HepG2 (cell line): ENCODE results near the gene SMCHD1. TPM values are rescaled to one million over a fixed set of nuclear protein-coding genes. Genes with fewer than 3 reads are reported as not detected.

Experiments used
- ATAC-seq: fragments of 200-7000 bp; cut with Tn5 transposase; 3 replicates; pipeline ENCODE4 v1.9.1; 2020; ENCODE audit warnings: mild to moderate bottlenecking, moderate library complexity
- BruUV-seq: library from RNA; stranded (reverse); fragments of 400-500 nt; replicated peaks from 2 replicates; lab custom pipeline; 2021; lab: Mats Ljungman, UMichigan
- CTCF ChIA-PET: fragments of 300-600 bp; formaldehyde crosslinking; extraction: SDS; loops from one replicate; lab custom pipeline; 2021; ENCODE audit warnings: low total read pairs, inconsistent platforms, low intra/inter-chr PET ratio; lab: Yijun Ruan, JAX
- POLR2A ChIA-PET: fragments of 350-600 bp; sonication (Branson Sonifier 250); formaldehyde crosslinking; loops from one replicate; lab custom pipeline; 2020; ENCODE audit warnings: antibody characterized with exemption, inconsistent platforms; lab: Yijun Ruan, JAX
- DNase-seq: peaks from one replicate; pipeline ENCODE4 v3.0.0-alpha.2; 2015; ENCODE audit warnings: low spot score
- FAIRE-seq: peaks from 3 replicates; lab custom pipeline; 2011; peaks lifted over from hg19 to GRCh38; lab: Jason Lieb, UNC
- H2AFZ ChIP-seq: one replicate; pipeline ENCODE4 v1.6.1; 2011; ENCODE audit warnings: low read length, inconsistent platforms
- H3K27ac ChIP-seq: fragments of 300-600 bp; 3 replicates; pipeline ENCODE4 v1.8.0; 2011; ENCODE audit warnings: mixed run types, mild to moderate bottlenecking, mixed read lengths, low read length, inconsistent platforms; ENCODE audit not compliant: insufficient read depth; ENCODE audit errors: extremely low read length
- H3K27me3 ChIP-seq, 2 experiments: fragments of 200-600 bp in 1 of 2; 2 replicates in 1 of 2; 3 replicates in 1 of 2; pipeline versions ENCODE4 v1.6.0 to v1.8.0; 2011; ENCODE audit warnings: low read length in 2 of 2, mild to moderate bottlenecking in 2 of 2, moderate library complexity in 2 of 2, inconsistent platforms in 1 of 2; ENCODE audit not compliant: insufficient read depth in 2 of 2, control insufficient read depth in 1 of 2
- H3K36me3 ChIP-seq, 2 experiments: fragments of 200-600 bp in 1 of 2; replicated peaks in 1 of 2; 2 replicates in 1 of 2; 3 replicates in 1 of 2; pipeline versions ENCODE4 v1.5.1 to v1.8.0; 2011; ENCODE audit warnings: low read length in 2 of 2, inconsistent platforms in 1 of 2; ENCODE audit not compliant: insufficient read depth in 2 of 2, control insufficient read depth in 1 of 2
- H3K4me1 ChIP-seq: 2 replicates; pipeline ENCODE4 v1.5.1; 2012; ENCODE audit warnings: low read length, inconsistent platforms; ENCODE audit not compliant: insufficient read depth
- H3K4me2 ChIP-seq: 2 replicates; pipeline ENCODE4 v1.6.0; 2011; ENCODE audit warnings: low read depth, low read length, inconsistent platforms
- H3K4me3 ChIP-seq, 3 experiments: fragments of 200-600 bp in 1 of 3; sonication (generic), shearing (Covaris generic) in 1 of 3; replicated peaks in 1 of 3; 2 replicates each; pipeline ENCODE4 v1.5.1; 2011 to 2016; ENCODE audit warnings: low read length in 3 of 3, inconsistent platforms in 2 of 3, low read depth in 2 of 3, mild to moderate bottlenecking in 2 of 3, control low read depth in 1 of 3, mixed read lengths in 1 of 3; ENCODE audit not compliant: insufficient read depth in 1 of 3
- H3K79me2 ChIP-seq: one replicate; pipeline ENCODE4 v1.6.1; 2011; ENCODE audit warnings: low read length, inconsistent platforms; ENCODE audit not compliant: insufficient read depth
- H3K9ac ChIP-seq: 2 replicates; pipeline ENCODE4 v1.6.0; 2011; ENCODE audit warnings: mild to moderate bottlenecking, low read depth, low read length, inconsistent platforms; ENCODE audit not compliant: insufficient read depth
- H3K9me3 ChIP-seq: 2 replicates; pipeline ENCODE4 v1.5.1; 2012; ENCODE audit warnings: mild to moderate bottlenecking, low read length
- H4K20me1 ChIP-seq: 2 replicates; pipeline ENCODE4 v1.6.0; 2011; ENCODE audit warnings: inconsistent platforms, mild to moderate bottlenecking, low read length, moderate library complexity; ENCODE audit not compliant: insufficient read depth
- FLYWCH1 ChIP-seq: sonication (generic); formaldehyde crosslinking; IDR thresholded peaks from 2 replicates; pipeline ENCODE4 v1.8.1; 2023; ENCODE audit warnings: mild to moderate bottlenecking, missing genetic modification reagents
- IKZF4 ChIP-seq: sonication (generic); formaldehyde crosslinking; IDR thresholded peaks from 2 replicates; pipeline ENCODE4 v1.5.1; 2020; ENCODE audit warnings: borderline replicate concordance, mild to moderate bottlenecking, low read depth, missing genetic modification reagents; ENCODE audit errors: not compliant biosample characterization
- ISX ChIP-seq: sonication (generic); formaldehyde crosslinking; conservative IDR thresholded peaks from 2 replicates; pipeline ENCODE4 v1.5.0; 2020; ENCODE audit warnings: missing genetic modification reagents
- MAFF ChIP-seq: IDR thresholded peaks from 2 replicates; pipeline ENCODE4 v1.6.1; 2011; ENCODE audit warnings: low read depth, low read length, improper control_type of control experiment
- MAFK ChIP-seq, 2 experiments: IDR thresholded peaks in 1 of 2; conservative IDR thresholded peaks in 1 of 2; 2 replicates each; pipeline ENCODE4 v1.6.1; 2011; ENCODE audit warnings: improper control_type of control experiment in 2 of 2, low read length in 2 of 2
- MEIS2 ChIP-seq: sonication (generic); formaldehyde crosslinking; IDR thresholded peaks from 2 replicates; pipeline ENCODE4 v1.9.0; 2021; ENCODE audit warnings: mild to moderate bottlenecking, missing genetic modification reagents
- RFX5 ChIP-seq: IDR thresholded peaks from 2 replicates; pipeline ENCODE4 v1.6.1; 2011; ENCODE audit warnings: low read depth, low read length, improper control_type of control experiment
- SKI ChIP-seq: fragments of 450-650 bp; IDR thresholded peaks from one replicate; pipeline ENCODE4 v1.6.1; 2018; ENCODE audit warnings: mild to moderate bottlenecking; ENCODE audit not compliant: partially characterized antibody
- ZNF331 ChIP-seq: sonication (generic); formaldehyde crosslinking; IDR thresholded peaks from 2 replicates; pipeline ENCODE4 v1.4.0; 2020; ENCODE audit warnings: missing genetic modification reagents
- ZNF552 ChIP-seq: sonication (generic); formaldehyde crosslinking; IDR thresholded peaks from 2 replicates; pipeline ENCODE4 v1.9.0; 2022; ENCODE audit warnings: missing genetic modification reagents, mild to moderate bottlenecking, borderline replicate concordance
- WGBS: methylation state at CpG from one replicate; pipeline ENCODE4 v1.1.6; 2017; ENCODE audit warnings: low lambda C conversion rate; 5-methylcytosine and 5-hydroxymethylcytosine counted together
- in situ Hi-C: cut with HindIII; loops from 2 replicates; pipeline ENCODE4 v1.10.0; 2017; ENCODE audit warnings: low pct_unique_long_range_greater_than_20kb; ENCODE audit not compliant: extremely low pct_ligation_motif_present
- intact Hi-C: fragments of 100-400 bp; cut with micrococcal nuclease; formaldehyde crosslinking; loops from one replicate; pipeline ENCODE4 v1.10.0; 2022; ENCODE audit not compliant: unreplicated experiment
- polyA plus RNA-seq, 8 experiments: library from polyadenylated mRNA; depleted of rRNA in 3 of 8; stranded (reverse) in 7 of 8; unstranded in 1 of 8; fragments of >200 nt; fragmentation: Illumina TruSeq in 4 of 8; extraction: Trizol in 4 of 8; gene quantifications; 2 replicates each; pipeline versions ENCODE4 v1.2.1 to v1.2.3, GENCODE V29; 2011 to 2016; ENCODE audit warnings: low read depth in 4 of 8, missing spikeins in 1 of 8, mixed read lengths in 1 of 8; ENCODE audit not compliant: insufficient read depth in 1 of 8
- total RNA-seq, 5 experiments: library from RNA; depleted of rRNA; stranded (reverse); fragments of >200 nt; fragmentation: Illumina TruSeq; extraction: Trizol; gene quantifications; 2 replicates each; pipeline ENCODE4 v1.2.3, GENCODE V29; 2016; ENCODE audit warnings: low read depth in 1 of 5
- TF ChIP-seq, protein P1 (sequence below): sonication (generic); formaldehyde crosslinking; IDR thresholded peaks from 2 replicates; pipeline ENCODE4 v1.9.0; 2021; ENCODE audit warnings: mild to moderate bottlenecking, missing genetic modification reagents
- TF ChIP-seq, protein P2 (sequence below): sonication (generic); formaldehyde crosslinking; IDR thresholded peaks from 2 replicates; pipeline ENCODE4 v1.8.1; 2023; ENCODE audit warnings: mild to moderate bottlenecking, missing genetic modification reagents, borderline replicate concordance

SMCHD1 gene
- total and polyA plus RNA-seq, 2 of the 13 experiments (the other 11 are each of a cell fraction or from before 2014, with no cell fraction given): 21.4 to 93.6 TPM

DNA sequence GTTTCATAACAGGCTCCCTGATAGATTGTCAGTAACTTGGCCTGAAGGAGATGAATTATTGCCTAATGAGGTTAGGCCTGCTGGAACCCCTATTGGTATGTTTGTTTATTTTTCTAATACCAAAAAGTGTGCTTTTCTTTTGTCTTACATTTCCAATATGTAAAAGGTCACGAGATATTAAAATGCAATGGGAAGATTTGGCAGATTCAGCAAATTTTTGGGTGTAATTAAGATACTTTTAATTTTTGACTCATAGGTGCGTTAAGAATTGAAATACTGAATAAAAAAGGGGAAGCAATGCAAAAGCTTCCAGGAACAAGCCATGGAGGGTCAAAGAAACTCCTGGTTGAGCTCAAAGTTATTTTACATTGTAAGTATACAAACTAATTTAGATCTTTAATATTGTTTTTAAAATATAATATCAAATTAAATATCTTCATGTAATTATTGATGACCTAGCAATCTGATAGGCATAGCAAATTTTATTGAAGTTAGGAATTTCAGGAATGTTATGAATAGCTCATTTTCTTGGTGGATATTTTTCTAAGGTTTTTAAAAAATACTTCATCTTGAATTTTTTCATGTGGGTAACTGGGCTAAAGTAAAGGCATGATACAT lies 52.1 kb downstream of the SMCHD1 start:
- no peaks in the 10 kb centered on the region for H3K27me3 ChIP-seq
- in situ Hi-C loops: no loop called here
- DNase-seq: no peak
- TF ChIP-seq MEIS2 (CRISPR knock-in tag): no peak
- TF ChIP-seq MAFF: peak; percentile 32; the same call in 1 of the 2 replicates
- TF ChIP-seq MAFK (conservative IDR thresholded peaks at IDR 0.05 in 1 of 2, IDR thresholded peaks at IDR 0.05 in 1 of 2; ENCODE audit: low read length in 2 of 2): peak; percentile 25 to 56; a peak in 3 of 4 replicates
- TF ChIP-seq, all 625 proteins: peak for 2
- peaks cover 10 to 68% of the 10 kb centered on the region in 2 experiments for H3K36me3 ChIP-seq
- H3K27ac ChIP-seq: no peak overlapping the region
- H3K4me3 ChIP-seq: no peak overlapping the region
- H2AFZ ChIP-seq: no peak overlapping the region
- no peak overlapping the region for H3K4me2 ChIP-seq
- WGBS: 100% methylated on average over 2 of the region's 2 CpGs
- H3K79me2 ChIP-seq: peaks cover under 1% of the 10 kb centered on the region
- intact Hi-C loops: no loop called here
- H4K20me1 ChIP-seq: no peaks in the 10 kb centered on the region
- ChIA-PET CTCF (no interaction called here), POLR2A (no interaction called here)
- BruUV-seq: no TSS peak
- no peak for ATAC-seq
- no peaks in the 10 kb centered on the region for H3K4me1 ChIP-seq
- FAIRE-seq: no peak
- no peaks in the 10 kb centered on the region for H3K9me3 ChIP-seq
- H3K9ac ChIP-seq: no peak overlapping the region

DNA sequence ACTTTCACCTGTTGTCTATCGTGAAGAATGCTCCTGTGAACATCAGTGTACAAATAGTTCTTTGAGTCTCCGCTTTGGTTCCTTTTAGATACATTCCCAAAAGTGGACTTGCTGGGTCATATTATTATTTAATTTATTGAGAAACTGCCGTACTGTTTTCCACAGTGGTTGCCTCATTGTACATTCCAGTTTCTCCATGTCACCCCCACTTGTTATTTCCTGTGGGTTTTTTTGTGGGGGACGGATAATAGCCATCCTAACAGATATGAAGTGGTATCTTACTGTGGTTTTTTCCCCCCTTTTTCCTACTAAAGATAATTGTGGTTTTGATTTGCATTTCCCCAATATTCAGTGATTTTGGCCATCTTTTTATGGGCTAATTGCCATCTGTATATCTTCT lies 53.8 kb downstream of the SMCHD1 start:
- intact Hi-C loops (no loop called here), in situ Hi-C loops (no loop called here)
- H3K79me2 ChIP-seq: peaks cover 11% of the 10 kb centered on the region
- no peak for ATAC-seq
- H3K9ac ChIP-seq: no peak overlapping the region
- no peak overlapping the region for H3K4me3 ChIP-seq
- ChIA-PET CTCF (no interaction called here), POLR2A (no interaction called here)
- no peaks in the 10 kb centered on the region for H4K20me1 ChIP-seq
- peaks cover 10 to 68% of the 10 kb centered on the region in 2 experiments for H3K36me3 ChIP-seq
- H3K27me3 ChIP-seq: no peaks in the 10 kb centered on the region
- no peak overlapping the region for H3K4me2 ChIP-seq
- no TSS peak for BruUV-seq
- 72% methylated on average over 4 of the region's 4 CpGs for WGBS
- no peak overlapping the region for H3K27ac ChIP-seq
- H3K4me1 ChIP-seq: 0 out of 2 replicates have a peak, but pooled peaks cover 13% of the 10 kb centered on the region
- no peak for FAIRE-seq
- DNase-seq: no peak
- no peak overlapping the region for H2AFZ ChIP-seq
- no peaks in the 10 kb centered on the region for H3K9me3 ChIP-seq
- TF ChIP-seq ZNF552 (CRISPR knock-in tag) (no peak), ISX (CRISPR knock-in tag) (no peak), IKZF4 (CRISPR knock-in tag) (no peak), RFX5 (no peak), ZNF331 (no peak), SKI (no peak), FLYWCH1 (CRISPR knock-in tag) (no peak)
- TF ChIP-seq, protein P1, sequence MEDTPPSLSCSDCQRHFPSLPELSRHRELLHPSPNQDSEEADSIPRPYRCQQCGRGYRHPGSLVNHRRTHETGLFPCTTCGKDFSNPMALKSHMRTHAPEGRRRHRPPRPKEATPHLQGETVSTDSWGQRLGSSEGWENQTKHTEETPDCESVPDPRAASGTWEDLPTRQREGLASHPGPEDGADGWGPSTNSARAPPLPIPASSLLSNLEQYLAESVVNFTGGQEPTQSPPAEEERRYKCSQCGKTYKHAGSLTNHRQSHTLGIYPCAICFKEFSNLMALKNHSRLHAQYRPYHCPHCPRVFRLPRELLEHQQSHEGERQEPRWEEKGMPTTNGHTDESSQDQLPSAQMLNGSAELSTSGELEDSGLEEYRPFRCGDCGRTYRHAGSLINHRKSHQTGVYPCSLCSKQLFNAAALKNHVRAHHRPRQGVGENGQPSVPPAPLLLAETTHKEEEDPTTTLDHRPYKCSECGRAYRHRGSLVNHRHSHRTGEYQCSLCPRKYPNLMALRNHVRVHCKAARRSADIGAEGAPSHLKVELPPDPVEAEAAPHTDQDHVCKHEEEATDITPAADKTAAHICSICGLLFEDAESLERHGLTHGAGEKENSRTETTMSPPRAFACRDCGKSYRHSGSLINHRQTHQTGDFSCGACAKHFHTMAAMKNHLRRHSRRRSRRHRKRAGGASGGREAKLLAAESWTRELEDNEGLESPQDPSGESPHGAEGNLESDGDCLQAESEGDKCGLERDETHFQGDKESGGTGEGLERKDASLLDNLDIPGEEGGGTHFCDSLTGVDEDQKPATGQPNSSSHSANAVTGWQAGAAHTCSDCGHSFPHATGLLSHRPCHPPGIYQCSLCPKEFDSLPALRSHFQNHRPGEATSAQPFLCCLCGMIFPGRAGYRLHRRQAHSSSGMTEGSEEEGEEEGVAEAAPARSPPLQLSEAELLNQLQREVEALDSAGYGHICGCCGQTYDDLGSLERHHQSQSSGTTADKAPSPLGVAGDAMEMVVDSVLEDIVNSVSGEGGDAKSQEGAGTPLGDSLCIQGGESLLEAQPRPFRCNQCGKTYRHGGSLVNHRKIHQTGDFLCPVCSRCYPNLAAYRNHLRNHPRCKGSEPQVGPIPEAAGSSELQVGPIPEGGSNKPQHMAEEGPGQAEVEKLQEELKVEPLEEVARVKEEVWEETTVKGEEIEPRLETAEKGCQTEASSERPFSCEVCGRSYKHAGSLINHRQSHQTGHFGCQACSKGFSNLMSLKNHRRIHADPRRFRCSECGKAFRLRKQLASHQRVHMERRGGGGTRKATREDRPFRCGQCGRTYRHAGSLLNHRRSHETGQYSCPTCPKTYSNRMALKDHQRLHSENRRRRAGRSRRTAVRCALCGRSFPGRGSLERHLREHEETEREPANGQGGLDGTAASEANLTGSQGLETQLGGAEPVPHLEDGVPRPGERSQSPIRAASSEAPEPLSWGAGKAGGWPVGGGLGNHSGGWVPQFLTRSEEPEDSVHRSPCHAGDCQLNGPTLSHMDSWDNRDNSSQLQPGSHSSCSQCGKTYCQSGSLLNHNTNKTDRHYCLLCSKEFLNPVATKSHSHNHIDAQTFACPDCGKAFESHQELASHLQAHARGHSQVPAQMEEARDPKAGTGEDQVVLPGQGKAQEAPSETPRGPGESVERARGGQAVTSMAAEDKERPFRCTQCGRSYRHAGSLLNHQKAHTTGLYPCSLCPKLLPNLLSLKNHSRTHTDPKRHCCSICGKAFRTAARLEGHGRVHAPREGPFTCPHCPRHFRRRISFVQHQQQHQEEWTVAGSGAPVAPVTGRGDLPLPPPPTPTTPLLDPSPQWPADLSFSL (CRISPR knock-in tag): no peak
- TF ChIP-seq, protein P2, sequence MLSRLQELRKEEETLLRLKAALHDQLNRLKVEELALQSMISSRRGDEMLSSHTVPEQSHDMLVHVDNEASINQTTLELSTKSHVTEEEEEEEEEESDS (CRISPR knock-in tag): no peak
